Astrocyte (in vitro differentiated cells and primary cell): ENCODE measurements around the gene LSM2. TPM values are rescaled to one million over a fixed set of nuclear protein-coding genes. Genes with fewer than 3 reads are reported as not detected.
"Not testable (repeated sequence)": the region's sequence is repeated elsewhere in the genome, so short reads cannot be mapped to it uniquely, and the experiment has no call there.

ENCODE experiments used
- DNase-seq: peaks from one replicate; pipeline ENCODE4 v3.0.0-alpha.2; 2010; ENCODE audit warnings: low read depth
- FAIRE-seq: peaks from 2 replicates; lab custom pipeline; 2011; peaks lifted over from hg19 to GRCh38; lab: Jason Lieb, UNC
- H2AFZ ChIP-seq: 2 replicates; pipeline ENCODE4 v1.6.0; 2012; ENCODE audit warnings: low read depth, low read length, inconsistent platforms
- H3K27ac ChIP-seq: 2 replicates; pipeline ENCODE4 v1.5.1; 2011; ENCODE audit warnings: low read depth, low read length, inconsistent platforms
- H3K27me3 ChIP-seq: 2 replicates; pipeline ENCODE4 v1.6.0; 2011; ENCODE audit warnings: low read length, inconsistent platforms; ENCODE audit not compliant: insufficient read depth
- H3K36me3 ChIP-seq: 2 replicates; pipeline ENCODE4 v1.5.1; 2011; ENCODE audit warnings: low read length, inconsistent platforms; ENCODE audit not compliant: insufficient read depth
- H3K4me1 ChIP-seq: 2 replicates; pipeline ENCODE4 v1.5.1; 2011; ENCODE audit warnings: low read length, inconsistent platforms; ENCODE audit not compliant: insufficient read depth
- H3K4me2 ChIP-seq: 2 replicates; pipeline ENCODE4 v1.6.0; 2012; ENCODE audit warnings: low read length, inconsistent platforms
- H3K4me3 ChIP-seq: 2 replicates; pipeline ENCODE4 v1.5.1; 2011; ENCODE audit warnings: low read depth, mild to moderate bottlenecking, low read length, inconsistent platforms; ENCODE audit not compliant: insufficient read depth
- H3K79me2 ChIP-seq: 2 replicates; pipeline ENCODE4 v1.6.0; 2012; ENCODE audit warnings: mild to moderate bottlenecking, low read length, inconsistent platforms; ENCODE audit not compliant: insufficient read depth
- H3K9ac ChIP-seq: 2 replicates; pipeline ENCODE4 v1.6.0; 2012; ENCODE audit warnings: mild to moderate bottlenecking, low read length, inconsistent platforms
- H3K9me3 ChIP-seq: 2 replicates; pipeline ENCODE4 v1.5.1; 2012; ENCODE audit warnings: low read depth, mild to moderate bottlenecking, low read length, inconsistent platforms; ENCODE audit not compliant: insufficient read depth
- H4K20me1 ChIP-seq: 2 replicates; pipeline ENCODE4 v1.6.0; 2012; ENCODE audit warnings: low read length, inconsistent platforms; ENCODE audit not compliant: insufficient read depth
- H3K27ac Mint-ChIP-seq: one replicate; pipeline ENCODE4 v1.8.0; 2021; ENCODE audit warnings: mild to moderate bottlenecking, mixed read lengths; ENCODE audit not compliant: unreplicated experiment
- H3K27me3 Mint-ChIP-seq: one replicate; pipeline ENCODE4 v1.8.0; 2021; ENCODE audit warnings: low read depth, mixed read lengths; ENCODE audit not compliant: unreplicated experiment
- H3K36me3 Mint-ChIP-seq: one replicate; pipeline ENCODE4 v1.8.0; 2021; ENCODE audit warnings: low read depth, mixed read lengths; ENCODE audit not compliant: unreplicated experiment
- H3K4me1 Mint-ChIP-seq: one replicate; pipeline ENCODE4 v1.8.0; 2021; ENCODE audit warnings: low read depth, mixed read lengths; ENCODE audit not compliant: unreplicated experiment
- H3K4me3 Mint-ChIP-seq: one replicate; pipeline ENCODE4 v1.8.0; 2021; ENCODE audit warnings: mild to moderate bottlenecking, moderate library complexity, mixed read lengths; ENCODE audit not compliant: unreplicated experiment
- H3K9me3 Mint-ChIP-seq: one replicate; pipeline ENCODE4 v1.8.0; 2021; ENCODE audit warnings: mild to moderate bottlenecking, mixed read lengths; ENCODE audit not compliant: unreplicated experiment
- CTCF ChIP-seq: IDR thresholded peaks from 2 replicates; pipeline ENCODE4 v1.5.1; 2011; ENCODE audit warnings: low read depth, mild to moderate bottlenecking, inconsistent platforms, low read length, moderate library complexity; ENCODE audit not compliant: insufficient read depth
- EZH2 ChIP-seq: IDR thresholded peaks from 2 replicates; pipeline ENCODE4 v1.6.1; 2012; ENCODE audit warnings: mild to moderate bottlenecking, low read length, inconsistent platforms; ENCODE audit not compliant: insufficient read depth
- total RNA-seq: library from RNA; stranded (reverse); gene quantifications from 2 replicates; pipeline ENCODE4 v1.2.1, GENCODE V29; 2021

Gene LSM2
- total RNA-seq, 1 donor from 2014 or later: 43.8 TPM

- TF ChIP-seq EZH2: no peak
- TF ChIP-seq CTCF: no peak
- H3K4me2 ChIP-seq: peak overlapping the region; percentile 95
- H3K79me2 ChIP-seq: peaks cover 18% of the 10 kb centered on the region
- H3K27ac Mint-ChIP-seq: peak overlapping the region; percentile 100
- peaks cover 3% of the 10 kb centered on the region for H3K36me3 Mint-ChIP-seq
- peaks cover 21% of the 10 kb centered on the region for H3K4me1 Mint-ChIP-seq
- peak overlapping the region; percentile 94 for H3K4me3 Mint-ChIP-seq
- DNase-seq (peak; percentile 60), FAIRE-seq (no peak)
- H3K4me1 ChIP-seq: peaks cover 17% of the 10 kb centered on the region
- H3K9ac ChIP-seq: peak overlapping the region; percentile 89
- peak overlapping the region; percentile 75 for H3K27ac ChIP-seq
- H3K27me3 ChIP-seq: no peaks in the 10 kb centered on the region
- peak overlapping the region; percentile 66 for H3K4me3 ChIP-seq
- H3K36me3 ChIP-seq: no peaks in the 10 kb centered on the region
- no peaks in the 10 kb centered on the region for H3K9me3 Mint-ChIP-seq
- peaks cover 16% of the 10 kb centered on the region for H4K20me1 ChIP-seq
- H3K9me3 ChIP-seq: no peaks in the 10 kb centered on the region
- peak overlapping the region; percentile 71 for H2AFZ ChIP-seq
- H3K27me3 Mint-ChIP-seq: no peaks in the 10 kb centered on the region
Observed at GRCh38 chr6:31822036-31822821, 15.5 kb upstream of the LSM2 start.

DNA sequence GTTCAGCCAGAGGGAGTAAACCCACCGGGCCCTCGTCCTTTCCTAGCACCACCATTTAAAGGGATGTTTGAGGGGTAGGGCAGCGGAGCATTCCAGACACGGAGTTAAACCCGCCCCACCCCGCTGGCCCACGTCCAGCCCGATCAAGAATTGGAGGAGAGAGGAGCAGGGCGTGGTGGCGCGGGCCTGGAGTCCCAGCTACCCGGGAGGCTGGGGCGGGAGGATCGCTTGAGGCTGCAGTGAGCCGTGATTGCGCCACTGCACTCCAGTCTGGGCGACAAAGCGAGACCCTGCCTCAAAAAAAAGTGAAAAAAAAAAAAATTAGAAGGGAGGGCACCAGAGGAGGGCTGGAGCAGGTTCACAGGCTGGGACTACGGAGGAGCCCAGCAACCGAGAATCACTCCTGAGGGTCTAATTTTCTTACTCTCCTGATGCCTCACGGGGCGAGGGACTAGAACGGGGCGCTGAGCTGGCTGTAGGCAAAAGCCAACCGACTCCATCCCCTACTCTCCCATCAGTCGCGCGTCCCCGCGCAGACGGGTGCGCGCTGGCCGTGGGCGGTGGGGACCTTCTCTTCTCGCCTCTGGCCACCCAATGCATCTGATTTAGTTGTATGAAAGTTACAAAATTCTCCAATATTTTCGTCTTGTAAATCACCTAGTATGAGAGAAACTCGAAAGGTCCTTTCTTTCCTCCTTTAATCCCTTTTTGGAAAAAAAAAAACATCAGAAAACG lies 14.7 kb upstream of the LSM2 start:
- peaks cover 16% of the 10 kb centered on the region for H4K20me1 ChIP-seq
- Mint-ChIP-seq H3K36me3 (peaks cover 3% of the 10 kb centered on the region), H3K9me3 (no peaks in the 10 kb centered on the region), H3K4me3 (peak overlapping the region; percentile 94), H3K27ac (peak overlapping the region; percentile 100), H3K4me1 (peaks cover 17% of the 10 kb centered on the region), H3K27me3 (no peaks in the 10 kb centered on the region)
- no peaks in the 10 kb centered on the region for H3K36me3 ChIP-seq
- peak overlapping the region; percentile 95 for H3K4me2 ChIP-seq
- H3K27me3 ChIP-seq: no peaks in the 10 kb centered on the region
- no peak for TF ChIP-seq CTCF
- TF ChIP-seq EZH2: no peak
- peaks cover 13% of the 10 kb centered on the region for H3K4me1 ChIP-seq
- peak overlapping the region; percentile 66 for H3K4me3 ChIP-seq
- peak overlapping the region; percentile 75 for H3K27ac ChIP-seq
- H3K79me2 ChIP-seq: peaks cover 19% of the 10 kb centered on the region
- peak overlapping the region; percentile 62 for H2AFZ ChIP-seq
- FAIRE-seq (no peak), DNase-seq (no peak)
- peak overlapping the region; percentile 89 for H3K9ac ChIP-seq
- no peaks in the 10 kb centered on the region for H3K9me3 ChIP-seq

DNA sequence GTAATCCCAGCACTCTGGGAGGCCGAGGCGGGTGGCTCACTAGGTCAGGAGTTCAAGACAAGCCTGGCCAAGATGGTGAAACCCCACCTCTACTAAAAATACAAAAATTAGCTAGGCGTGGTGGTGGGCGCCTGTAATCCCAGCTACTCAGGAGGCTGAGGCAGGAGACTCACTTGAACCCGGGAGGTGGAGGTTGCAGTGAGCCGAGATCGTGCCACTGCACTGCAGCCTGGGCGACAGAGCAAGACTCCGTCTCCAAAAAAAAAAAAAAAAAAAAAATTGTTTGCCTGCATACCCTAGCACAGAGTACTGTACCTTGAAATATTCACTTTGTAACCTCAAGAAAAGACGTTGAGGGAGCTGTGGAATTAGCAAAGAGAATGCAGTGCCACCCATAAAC lies 13.6 kb upstream of the LSM2 start:
- Histone ChIP-seq H3K79me2 (peaks cover 19% of the 10 kb centered on the region), H3K4me1 (peaks cover 13% of the 10 kb centered on the region), H4K20me1 (peaks cover 16% of the 10 kb centered on the region)
- Mint-ChIP-seq H3K4me1 (peaks cover 16% of the 10 kb centered on the region), H3K4me3 (peak overlapping the region; percentile 94)
- not testable (repeated sequence) for H3K9ac ChIP-seq, H3K27me3 Mint-ChIP-seq, H3K27ac ChIP-seq, H3K36me3 ChIP-seq, H3K27ac Mint-ChIP-seq, H2AFZ ChIP-seq, H3K4me3 ChIP-seq, H3K27me3 ChIP-seq, H3K4me2 ChIP-seq, FAIRE-seq, DNase-seq, H3K36me3 Mint-ChIP-seq, H3K9me3 ChIP-seq, H3K9me3 Mint-ChIP-seq
